PC-3 (cell line): ENCODE results near the gene PMIS2. TPM values are rescaled to one million over a fixed set of nuclear protein-coding genes. Genes with fewer than 3 reads are reported as not detected.

Source experiments
- ATAC-seq: fragments of 200-7000 bp; cut with Tn5 transposase; 2 replicates; pipeline ENCODE4 v1.9.1; 2020; ENCODE audit warnings: mild to moderate bottlenecking, moderate library complexity
- BruUV-seq: library from RNA; stranded (reverse); fragments of 400-500 nt; replicated peaks from 2 replicates; lab custom pipeline; 2021; lab: Mats Ljungman, UMichigan
- CTCF ChIA-PET: fragments of 300-600 bp; sonication (Branson Sonifier 250); formaldehyde crosslinking; loops from one replicate; lab custom pipeline; 2022; ENCODE audit warnings: antibody characterized with exemption; lab: Charles Lee
- POLR2A ChIA-PET: fragments of 300-600 bp; sonication (Branson Sonifier 250); formaldehyde crosslinking; loops from one replicate; lab custom pipeline; 2022; ENCODE audit warnings: antibody characterized with exemption; ENCODE audit not compliant: unreplicated experiment; lab: Charles Lee
- DNase-seq: peaks from one replicate; pipeline ENCODE4 v3.0.0-alpha.2; 2015
- H2AFZ ChIP-seq: fragments of 300-600 bp; sonication (generic); 2 replicates; pipeline ENCODE4 v1.6.0; 2016; ENCODE audit warnings: antibody characterized with exemption, low read length
- H3F3A ChIP-seq: fragments of 300-600 bp; sonication (generic); one replicate; pipeline ENCODE4 v1.6.0; 2017; ENCODE audit warnings: antibody characterized with exemption, low read length, control low read depth, mild to moderate bottlenecking; ENCODE audit not compliant: unreplicated experiment
- H3K27ac ChIP-seq: fragments of 300-600 bp; sonication (generic); 2 replicates; pipeline ENCODE4 v1.5.1; 2016; ENCODE audit warnings: mild to moderate bottlenecking, low read length
- H3K27me3 ChIP-seq: fragments of 300-600 bp; sonication (generic); 2 replicates; pipeline ENCODE4 v1.6.1; 2016; ENCODE audit warnings: low read length, mixed read lengths
- H3K36me3 ChIP-seq: fragments of 300-600 bp; sonication (generic); 2 replicates; pipeline ENCODE4 v1.6.1; 2016; ENCODE audit warnings: low read depth, mixed run types, low read length, mixed read lengths
- H3K4me1 ChIP-seq: fragments of 300-600 bp; sonication (generic); 2 replicates; pipeline ENCODE4 v1.5.1; 2016; ENCODE audit warnings: low read length; ENCODE audit not compliant: insufficient read depth
- H3K4me2 ChIP-seq: fragments of 300-600 bp; sonication (generic); 2 replicates; pipeline ENCODE4 v1.6.0; 2016; ENCODE audit warnings: low read length
- H3K4me3 ChIP-seq: fragments of 300-600 bp; sonication (generic); 2 replicates; pipeline ENCODE4 v1.5.1; 2016; ENCODE audit warnings: mild to moderate bottlenecking, low read length, mixed read lengths
- H3K79me2 ChIP-seq: fragments of 300-600 bp; sonication (generic); 2 replicates; pipeline ENCODE4 v1.6.1; 2017; ENCODE audit warnings: low read length, mixed read lengths
- H3K9ac ChIP-seq: fragments of 300-600 bp; sonication (generic); 2 replicates; pipeline ENCODE4 v1.6.0; 2016; ENCODE audit warnings: mild to moderate bottlenecking, low read length
- H3K9me2 ChIP-seq: fragments of 300-600 bp; sonication (generic); replicated peaks from 2 replicates; pipeline ENCODE4 v1.6.1; 2016; ENCODE audit warnings: mixed run types, low read length, mixed read lengths
- H3K9me3 ChIP-seq: fragments of 300-600 bp; sonication (generic); 2 replicates; pipeline ENCODE4 v1.6.1; 2016; ENCODE audit warnings: low read length, mixed read lengths
- H4K20me1 ChIP-seq: fragments of 300-600 bp; sonication (generic); 2 replicates; pipeline ENCODE4 v1.6.1; 2016; ENCODE audit warnings: low read length, mixed read lengths
- EZH2 ChIP-seq: fragments of 300-600 bp; sonication (generic); IDR thresholded peaks from one replicate; pipeline ENCODE4 v1.6.1; 2017; ENCODE audit warnings: antibody characterized with exemption, mild to moderate bottlenecking, low read length; ENCODE audit not compliant: unreplicated experiment
- EZH2phosphoT487 ChIP-seq: fragments of 300-600 bp; sonication (generic); IDR thresholded peaks from 2 replicates; pipeline ENCODE4 v1.6.1; 2018; ENCODE audit warnings: mild to moderate bottlenecking, antibody characterized with exemption, low read length, borderline replicate concordance
- intact Hi-C: fragments of 100-400 bp; cut with micrococcal nuclease; formaldehyde crosslinking; loops from 2 replicates; pipeline ENCODE4 v1.9.0; 2023
- total RNA-seq: library from RNA; depleted of rRNA; stranded (reverse); fragments of >200 nt; gene quantifications from 2 replicates; pipeline ENCODE4 v1.2.3, GENCODE V29; 2014
- TF ChIP-seq, protein P1 (sequence below): fragments of 300-600 bp; sonication (generic); conservative IDR thresholded peaks from 2 replicates; pipeline ENCODE4 v1.5.1; 2017; ENCODE audit warnings: antibody characterized with exemption, low read depth, mild to moderate bottlenecking, low read length

The PMIS2 gene
- total RNA-seq, 1 experiment from 2014 or later: not detected

DNA sequence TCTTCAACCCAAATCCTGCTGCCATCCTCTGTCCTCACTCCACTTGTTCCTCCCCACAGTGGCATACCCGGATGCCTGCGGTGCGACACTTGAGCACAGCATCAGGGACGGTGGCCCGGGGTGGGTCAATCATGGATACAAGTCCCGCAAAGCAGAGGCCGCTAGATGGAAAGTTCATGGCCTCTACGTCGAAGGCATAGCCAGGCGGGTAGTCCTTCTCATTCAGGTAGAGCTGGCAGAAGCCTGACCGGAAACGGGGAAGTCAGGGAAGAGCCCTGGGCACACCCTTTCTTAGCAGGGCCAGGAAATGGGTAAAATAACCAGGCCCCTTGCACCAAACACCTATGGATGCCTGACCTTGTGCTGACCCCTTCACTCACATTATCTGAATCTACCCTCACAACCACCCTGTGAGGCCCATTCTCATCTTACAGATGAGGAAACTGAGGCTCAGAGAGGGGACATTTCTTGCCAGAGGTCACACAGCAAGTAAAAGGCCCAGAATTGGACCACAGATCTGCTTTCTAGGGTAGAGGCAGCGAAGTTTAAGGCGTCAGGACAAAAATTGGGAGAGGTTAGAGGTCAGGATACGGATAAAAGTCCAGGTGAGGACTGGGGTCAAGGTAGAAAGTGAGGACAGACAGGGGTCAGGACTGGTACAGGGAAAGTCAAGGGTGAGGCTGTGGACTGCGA, 29.0 kb upstream of the PMIS2 start:
- no TSS peak for BruUV-seq
- Histone ChIP-seq H3K9me2 (no peaks in the 10 kb centered on the region), H3K36me3 (no peaks in the 10 kb centered on the region), H3K27ac (no peak overlapping the region), H3K4me2 (no peak overlapping the region), H3K79me2 (no peaks in the 10 kb centered on the region), H3K9ac (no peak overlapping the region), H3F3A (no peaks in the 10 kb centered on the region), H3K4me1 (peaks cover 5% of the 10 kb centered on the region; the same call in 1 of the 2 replicates), H3K9me3 (no peaks in the 10 kb centered on the region), H4K20me1 (no peaks in the 10 kb centered on the region), H3K4me3 (no peak overlapping the region), H2AFZ (no peak overlapping the region), H3K27me3 (no peaks in the 10 kb centered on the region)
- POLR2A ChIA-PET: no interaction called here
- TF ChIP-seq EZH2 (no peak), EZH2phosphoT487 (no peak)
- TF ChIP-seq, protein P1, sequence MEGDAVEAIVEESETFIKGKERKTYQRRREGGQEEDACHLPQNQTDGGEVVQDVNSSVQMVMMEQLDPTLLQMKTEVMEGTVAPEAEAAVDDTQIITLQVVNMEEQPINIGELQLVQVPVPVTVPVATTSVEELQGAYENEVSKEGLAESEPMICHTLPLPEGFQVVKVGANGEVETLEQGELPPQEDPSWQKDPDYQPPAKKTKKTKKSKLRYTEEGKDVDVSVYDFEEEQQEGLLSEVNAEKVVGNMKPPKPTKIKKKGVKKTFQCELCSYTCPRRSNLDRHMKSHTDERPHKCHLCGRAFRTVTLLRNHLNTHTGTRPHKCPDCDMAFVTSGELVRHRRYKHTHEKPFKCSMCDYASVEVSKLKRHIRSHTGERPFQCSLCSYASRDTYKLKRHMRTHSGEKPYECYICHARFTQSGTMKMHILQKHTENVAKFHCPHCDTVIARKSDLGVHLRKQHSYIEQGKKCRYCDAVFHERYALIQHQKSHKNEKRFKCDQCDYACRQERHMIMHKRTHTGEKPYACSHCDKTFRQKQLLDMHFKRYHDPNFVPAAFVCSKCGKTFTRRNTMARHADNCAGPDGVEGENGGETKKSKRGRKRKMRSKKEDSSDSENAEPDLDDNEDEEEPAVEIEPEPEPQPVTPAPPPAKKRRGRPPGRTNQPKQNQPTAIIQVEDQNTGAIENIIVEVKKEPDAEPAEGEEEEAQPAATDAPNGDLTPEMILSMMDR: no peak
- no peak for ATAC-seq
- CTCF ChIA-PET: no interaction called here
- DNase-seq: no peak
- intact Hi-C loops: no loop called here

DNA sequence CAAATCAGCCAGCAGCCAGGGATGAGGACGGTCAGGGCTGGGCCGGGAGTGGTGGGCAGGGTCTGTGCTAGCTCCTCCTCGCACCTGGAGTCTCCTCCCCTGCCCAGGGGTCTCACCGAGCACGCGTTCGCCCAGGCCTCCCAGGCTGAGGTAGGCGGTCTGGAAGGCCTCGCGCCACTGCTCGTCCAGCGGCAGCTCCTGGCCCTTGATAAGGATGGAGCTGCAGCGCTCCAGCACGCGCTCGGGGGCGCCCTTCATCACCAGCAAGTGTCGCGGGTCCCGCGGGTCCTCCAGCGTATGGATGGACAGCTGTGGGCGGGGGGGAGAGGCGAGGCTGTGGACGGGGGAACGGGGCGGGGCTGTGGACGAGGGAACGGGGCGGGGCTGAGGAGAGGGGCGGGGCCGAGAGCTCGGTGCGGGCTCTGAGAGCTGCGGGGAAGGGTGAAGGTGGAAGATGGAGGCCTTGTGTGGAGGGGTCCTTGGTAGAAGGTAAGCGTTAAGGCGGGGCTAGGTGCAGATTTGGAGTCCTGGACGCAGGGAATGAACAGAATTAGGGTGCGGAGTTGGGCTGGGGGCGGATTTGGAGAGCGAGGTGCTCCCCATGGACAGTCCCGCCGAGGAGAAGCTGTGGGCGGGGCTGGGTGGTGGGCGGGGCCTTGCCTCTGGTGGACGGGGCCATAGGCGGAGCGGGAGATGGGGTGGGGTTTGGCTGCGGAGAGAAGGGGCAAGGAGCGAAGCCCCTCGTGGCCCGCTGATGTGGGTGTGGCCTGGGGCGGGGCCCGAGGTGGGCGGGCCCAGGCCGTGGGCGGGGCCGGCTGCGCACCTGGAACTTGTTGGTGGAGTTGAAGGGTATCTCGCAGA, 28.2 kb upstream of the PMIS2 start:
- ATAC-seq (no peak), DNase-seq (no peak)
- ChIA-PET POLR2A (no interaction called here), CTCF (no interaction called here)
- BruUV-seq: no TSS peak
- Histone ChIP-seq H3K4me2 (no peak overlapping the region), H3K27me3 (no peaks in the 10 kb centered on the region), H3K9me3 (no peaks in the 10 kb centered on the region), H2AFZ (no peak overlapping the region), H3K27ac (no peak overlapping the region), H3K4me3 (no peak overlapping the region), H3F3A (no peaks in the 10 kb centered on the region), H3K36me3 (no peaks in the 10 kb centered on the region), H4K20me1 (no peaks in the 10 kb centered on the region), H3K9me2 (no peaks in the 10 kb centered on the region), H3K9ac (no peak overlapping the region), H3K79me2 (no peaks in the 10 kb centered on the region), H3K4me1 (peaks cover 5% of the 10 kb centered on the region; the same call in 1 of the 2 replicates)
- TF ChIP-seq, protein P1: no peak
- TF ChIP-seq EZH2phosphoT487 (no peak), EZH2 (no peak)
- intact Hi-C loops: no loop called here
